Activated CD4-positive, alpha-beta T cell treated with anti-CD3 and anti-CD28 coated beads, Interleukin-2, amount 10 ng/mL, durations not matched to agents 24 days and 14 days (primary cell): Measurements from ENCODE around the gene GTSE1. TPM values are rescaled to one million over a fixed set of nuclear protein-coding genes. Genes with fewer than 3 reads are reported as not detected.

ENCODE experiments used
- DNase-seq: peaks from one replicate; pipeline ENCODE4 v3.0.0; 2022
- H3K27ac Mint-ChIP-seq: one replicate; pipeline ENCODE4 v1.8.0; 2022; ENCODE audit warnings: mild to moderate bottlenecking, mixed read lengths
- H3K27me3 Mint-ChIP-seq: one replicate; pipeline ENCODE4 v1.8.0; 2022; ENCODE audit warnings: mixed read lengths
- H3K36me3 Mint-ChIP-seq: one replicate; pipeline ENCODE4 v1.8.0; 2022; ENCODE audit warnings: low read depth, mild to moderate bottlenecking, mixed read lengths
- H3K4me1 Mint-ChIP-seq: one replicate; pipeline ENCODE4 v1.8.0; 2021; ENCODE audit warnings: mixed read lengths
- H3K4me3 Mint-ChIP-seq: one replicate; pipeline ENCODE4 v1.8.0; 2022; ENCODE audit warnings: mild to moderate bottlenecking, moderate library complexity, mixed read lengths
- H3K9me3 Mint-ChIP-seq: one replicate; pipeline ENCODE4 v1.8.0; 2021; ENCODE audit warnings: mixed read lengths
- intact Hi-C: fragments of 100-400 bp; cut with micrococcal nuclease; formaldehyde crosslinking; loops from one replicate; pipeline ENCODE4 v1.15.1; 2023
- total RNA-seq: library from RNA; stranded (reverse); gene quantifications from 2 replicates; pipeline ENCODE4 v1.2.3, GENCODE V29; 2022

The GTSE1 gene
- total RNA-seq, 1 donor from 2014 or later = 37.6 TPM

- H3K4me1 Mint-ChIP-seq = no peaks in the 10 kb centered on the region
- no peak overlapping the region for H3K4me3 Mint-ChIP-seq
- no peak for DNase-seq
- H3K36me3 Mint-ChIP-seq = peaks cover 28% of the 10 kb centered on the region
- H3K9me3 Mint-ChIP-seq = no peaks in the 10 kb centered on the region
- H3K27me3 Mint-ChIP-seq = no peaks in the 10 kb centered on the region
- H3K27ac Mint-ChIP-seq = no peak overlapping the region
- intact Hi-C loops = no loop called here
These were observed 14.6 kb upstream of the GTSE1 start for GRCh38 chr22:46281866-46282678.

GRCh38 chr22:46286006-46286405 is 10.7 kb upstream of the GTSE1 start:
- intact Hi-C loops = no loop called here
- Mint-ChIP-seq H3K27me3 (no peaks in the 10 kb centered on the region), H3K27ac (no peak overlapping the region), H3K4me1 (peaks cover 10% of the 10 kb centered on the region), H3K36me3 (peaks cover 34% of the 10 kb centered on the region), H3K4me3 (no peak overlapping the region), H3K9me3 (no peaks in the 10 kb centered on the region)
- no peak for DNase-seq

GRCh38 chr22:46286941-46287872 is 9.5 kb upstream of the GTSE1 start:
- DNase-seq = no peak
- H3K9me3 Mint-ChIP-seq = no peaks in the 10 kb centered on the region
- intact Hi-C loops = no loop called here

GRCh38 chr22:46287873-46288751 is 8.6 kb upstream of the GTSE1 start:
- intact Hi-C loops = no loop called here
- Mint-ChIP-seq H3K27me3 (no peaks in the 10 kb centered on the region), H3K27ac (peak overlapping the region; percentile 75), H3K9me3 (no peaks in the 10 kb centered on the region), H3K36me3 (peaks cover 41% of the 10 kb centered on the region), H3K4me3 (peak overlapping the region; percentile 56), H3K4me1 (peaks cover 10% of the 10 kb centered on the region)
- peak; percentile 80 for DNase-seq

More at GRCh38 chr22:46286941-46287872, 9.5 kb upstream of the GTSE1 start:
- H3K4me3 Mint-ChIP-seq = peak overlapping the region; percentile 56
- peaks cover 37% of the 10 kb centered on the region for H3K36me3 Mint-ChIP-seq
- H3K27ac Mint-ChIP-seq = peak overlapping the region; percentile 51
- H3K4me1 Mint-ChIP-seq = peaks cover 10% of the 10 kb centered on the region
- H3K27me3 Mint-ChIP-seq = no peaks in the 10 kb centered on the region

GRCh38 chr22:46288846-46289243 is 7.8 kb upstream of the GTSE1 start:
- intact Hi-C loops = no loop called here
- Mint-ChIP-seq H3K4me3 (no peak overlapping the region), H3K4me1 (peaks cover 16% of the 10 kb centered on the region), H3K27me3 (no peaks in the 10 kb centered on the region), H3K36me3 (peaks cover 46% of the 10 kb centered on the region), H3K27ac (no peak overlapping the region), H3K9me3 (no peaks in the 10 kb centered on the region)
- no peak for DNase-seq

- intact Hi-C loops = no loop called here
- Mint-ChIP-seq H3K27me3 (no peaks in the 10 kb centered on the region), H3K9me3 (no peaks in the 10 kb centered on the region), H3K36me3 (peaks cover 43% of the 10 kb centered on the region), H3K4me3 (no peak overlapping the region), H3K27ac (no peak overlapping the region), H3K4me1 (peaks cover 16% of the 10 kb centered on the region)
- no peak for DNase-seq
These were observed 7.3 kb upstream of the GTSE1 start for GRCh38 chr22:46289244-46289891.

- DNase-seq = no peak
- no peaks in the 10 kb centered on the region for H3K9me3 Mint-ChIP-seq
- no peaks in the 10 kb centered on the region for H3K27me3 Mint-ChIP-seq
- H3K4me3 Mint-ChIP-seq = no peak overlapping the region
- H3K27ac Mint-ChIP-seq = no peak overlapping the region
- peaks cover 21% of the 10 kb centered on the region for H3K4me1 Mint-ChIP-seq
- peaks cover 45% of the 10 kb centered on the region for H3K36me3 Mint-ChIP-seq
- intact Hi-C loops = no loop called here
These were observed 6.4 kb upstream of the GTSE1 start for GRCh38 chr22:46290121-46290842.

- H3K4me1 Mint-ChIP-seq = peaks cover 28% of the 10 kb centered on the region
- peaks cover 40% of the 10 kb centered on the region for H3K36me3 Mint-ChIP-seq
- intact Hi-C loops = no loop called here
- no peak overlapping the region for H3K27ac Mint-ChIP-seq
- H3K4me3 Mint-ChIP-seq = no peak overlapping the region
- DNase-seq = no peak
- H3K9me3 Mint-ChIP-seq = no peaks in the 10 kb centered on the region
- H3K27me3 Mint-ChIP-seq = no peaks in the 10 kb centered on the region
These were observed 5.6 kb upstream of the GTSE1 start for GRCh38 chr22:46290843-46291785.

- Mint-ChIP-seq H3K27me3 (no peaks in the 10 kb centered on the region), H3K9me3 (no peaks in the 10 kb centered on the region), H3K4me3 (no peak overlapping the region), H3K36me3 (peaks cover 41% of the 10 kb centered on the region), H3K4me1 (peaks cover 33% of the 10 kb centered on the region), H3K27ac (no peak overlapping the region)
- intact Hi-C loops = no loop called here
- no peak for DNase-seq
These were observed 4.5 kb upstream of the GTSE1 start for GRCh38 chr22:46292173-46292572.

GRCh38 chr22:46292732-46293131 is 3.9 kb upstream of the GTSE1 start:
- DNase-seq = no peak
- no peak overlapping the region for H3K4me3 Mint-ChIP-seq
- H3K27me3 Mint-ChIP-seq = no peaks in the 10 kb centered on the region
- intact Hi-C loops = no loop called here
- peaks cover 34% of the 10 kb centered on the region for H3K4me1 Mint-ChIP-seq
- no peaks in the 10 kb centered on the region for H3K9me3 Mint-ChIP-seq
- H3K36me3 Mint-ChIP-seq = peaks cover 43% of the 10 kb centered on the region
- H3K27ac Mint-ChIP-seq = no peak overlapping the region

GRCh38 chr22:46293577-46294260 is 3.0 kb upstream of the GTSE1 start:
- no peaks in the 10 kb centered on the region for H3K9me3 Mint-ChIP-seq
- intact Hi-C loops = no loop called here
- DNase-seq = no peak
- peaks cover 45% of the 10 kb centered on the region for H3K36me3 Mint-ChIP-seq
- peak overlapping the region; percentile 41 for H3K27ac Mint-ChIP-seq
- H3K4me3 Mint-ChIP-seq = no peak overlapping the region
- no peaks in the 10 kb centered on the region for H3K27me3 Mint-ChIP-seq
- H3K4me1 Mint-ChIP-seq = peaks cover 35% of the 10 kb centered on the region
